Lower lobe of right lung (tissue), 2 donors: ENCODE measurements around the gene OR10J4. TPM values are rescaled to one million over a fixed set of nuclear protein-coding genes. Genes with fewer than 3 reads are reported as not detected.
"Not testable (repeated sequence)": the region's sequence is repeated elsewhere in the genome, so short reads cannot be mapped to it uniquely, and the experiment has no call there.

Experiments used
- ATAC-seq, 2 donors: fragments of 200-7000 bp; cut with Tn5 transposase; one replicate each; pipeline ENCODE4 v1.9.1; 2020 to 2022; ENCODE audit warnings: mild to moderate bottlenecking in 2 of 2, moderate library complexity in 2 of 2
- DNase-seq: peaks from one replicate; pipeline ENCODE4 v3.0.0-alpha.2; 2020
- H3K27ac ChIP-seq: fragments of 200-600 bp; one replicate; pipeline ENCODE4 v1.8.0; 2022
- H3K27me3 ChIP-seq: fragments of 200-600 bp; one replicate; pipeline ENCODE4 v1.8.0; 2022; ENCODE audit warnings: low read depth
- H3K36me3 ChIP-seq: fragments of 200-600 bp; one replicate; pipeline ENCODE4 v1.8.0; 2022; ENCODE audit warnings: mild to moderate bottlenecking
- H3K4me1 ChIP-seq: fragments of 200-600 bp; one replicate; pipeline ENCODE4 v1.8.0; 2022
- H3K4me3 ChIP-seq: fragments of 200-600 bp; one replicate; pipeline ENCODE4 v1.8.0; 2022; ENCODE audit warnings: mild to moderate bottlenecking
- H3K9me3 ChIP-seq: fragments of 200-600 bp; one replicate; pipeline ENCODE4 v1.8.0; 2022
- intact Hi-C: fragments of 100-400 bp; cut with DNase I; formaldehyde crosslinking; loops from one replicate; pipeline ENCODE4 v1.11.0; 2022
- total RNA-seq: library from RNA; stranded (reverse); fragmentation: NEBNext Ultra II Directional; extraction: Animal tissue kit (Norgen Biotek cat#: 25700); gene quantifications from one replicate; pipeline ENCODE4 v1.2.1, GENCODE V29; 2021
- TF ChIP-seq, protein P1 (sequence below): fragments of 200-600 bp; IDR thresholded peaks from one replicate; pipeline ENCODE4 v1.8.0; 2022; ENCODE audit warnings: antibody characterized with exemption, mild to moderate bottlenecking
- donor health status: DM: no; HTN: yes; CAD: no; lungs with severe emphysema.

OR10J4 gene
- total RNA-seq, 1 donor from 2014 or later = not detected

DNA sequence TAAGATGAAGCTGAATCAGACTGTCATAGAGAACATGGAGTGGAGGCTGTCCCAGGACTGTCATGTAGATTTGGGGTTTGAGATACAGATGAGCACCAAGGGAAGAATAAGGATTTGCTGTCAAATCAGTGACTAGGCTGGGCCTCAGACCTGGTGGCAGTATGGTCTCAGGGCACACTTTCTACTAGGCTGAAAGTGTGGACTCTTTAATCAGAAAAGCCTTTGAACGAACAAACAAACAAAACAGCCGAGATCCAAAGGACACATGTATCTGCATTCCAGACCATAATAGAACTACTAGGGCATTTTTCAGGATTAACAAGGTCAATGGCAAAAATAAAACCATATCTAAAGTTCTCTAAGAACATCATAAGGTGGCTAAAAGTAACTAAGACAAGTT is 10.4 kb downstream of the OR10J4 start:
- no peaks in the 10 kb centered on the region for H3K36me3 ChIP-seq
- TF ChIP-seq, protein P1, sequence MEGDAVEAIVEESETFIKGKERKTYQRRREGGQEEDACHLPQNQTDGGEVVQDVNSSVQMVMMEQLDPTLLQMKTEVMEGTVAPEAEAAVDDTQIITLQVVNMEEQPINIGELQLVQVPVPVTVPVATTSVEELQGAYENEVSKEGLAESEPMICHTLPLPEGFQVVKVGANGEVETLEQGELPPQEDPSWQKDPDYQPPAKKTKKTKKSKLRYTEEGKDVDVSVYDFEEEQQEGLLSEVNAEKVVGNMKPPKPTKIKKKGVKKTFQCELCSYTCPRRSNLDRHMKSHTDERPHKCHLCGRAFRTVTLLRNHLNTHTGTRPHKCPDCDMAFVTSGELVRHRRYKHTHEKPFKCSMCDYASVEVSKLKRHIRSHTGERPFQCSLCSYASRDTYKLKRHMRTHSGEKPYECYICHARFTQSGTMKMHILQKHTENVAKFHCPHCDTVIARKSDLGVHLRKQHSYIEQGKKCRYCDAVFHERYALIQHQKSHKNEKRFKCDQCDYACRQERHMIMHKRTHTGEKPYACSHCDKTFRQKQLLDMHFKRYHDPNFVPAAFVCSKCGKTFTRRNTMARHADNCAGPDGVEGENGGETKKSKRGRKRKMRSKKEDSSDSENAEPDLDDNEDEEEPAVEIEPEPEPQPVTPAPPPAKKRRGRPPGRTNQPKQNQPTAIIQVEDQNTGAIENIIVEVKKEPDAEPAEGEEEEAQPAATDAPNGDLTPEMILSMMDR = no peak
- no peaks in the 10 kb centered on the region for H3K9me3 ChIP-seq
- H3K27me3 ChIP-seq = no peaks in the 10 kb centered on the region
- no peak overlapping the region for H3K27ac ChIP-seq
- intact Hi-C loops = no loop called here
- H3K4me1 ChIP-seq = no peaks in the 10 kb centered on the region
- H3K4me3 ChIP-seq = no peak overlapping the region
- no peak for ATAC-seq
- no peak for DNase-seq

DNA sequence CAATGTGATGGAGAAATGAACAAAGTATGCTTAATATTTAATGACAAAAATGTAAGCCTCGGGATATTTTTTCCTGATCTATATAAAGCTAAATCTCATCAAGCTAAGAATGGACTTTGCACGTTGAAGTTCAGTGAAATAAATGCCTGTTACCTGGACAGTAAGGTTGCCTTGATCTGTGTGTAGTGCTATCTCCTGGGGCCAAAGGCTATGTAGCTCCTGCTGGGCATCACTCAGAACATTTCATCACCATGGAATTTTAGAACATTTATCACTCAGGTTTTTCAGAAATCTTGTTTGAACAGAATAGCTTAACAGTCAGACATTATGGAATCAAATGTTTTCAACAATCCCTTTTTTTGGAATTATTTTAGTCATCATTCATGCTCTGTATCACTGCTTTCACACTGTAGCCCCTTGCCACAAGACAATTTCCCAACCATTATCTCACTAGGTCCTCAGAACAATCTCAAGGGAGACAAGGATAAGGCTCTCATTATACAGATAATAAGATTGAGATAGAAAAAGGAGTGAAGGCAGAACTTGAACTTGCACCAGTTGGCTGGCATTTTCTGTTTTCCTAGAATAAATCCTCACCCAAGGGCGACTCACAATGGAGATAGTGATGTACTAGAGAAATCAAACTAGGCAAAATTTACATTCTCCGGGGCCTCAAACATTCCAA is 11.2 kb downstream of the OR10J4 start:
- H3K9me3 ChIP-seq = no peaks in the 10 kb centered on the region
- no peaks in the 10 kb centered on the region for H3K36me3 ChIP-seq
- DNase-seq (no peak), ATAC-seq (no peak)
- TF ChIP-seq, protein P1 = no peak
- H3K27ac ChIP-seq = no peak overlapping the region
- no peaks in the 10 kb centered on the region for H3K4me1 ChIP-seq
- intact Hi-C loops = no loop called here
- no peak overlapping the region for H3K4me3 ChIP-seq
- H3K27me3 ChIP-seq = no peaks in the 10 kb centered on the region

DNA sequence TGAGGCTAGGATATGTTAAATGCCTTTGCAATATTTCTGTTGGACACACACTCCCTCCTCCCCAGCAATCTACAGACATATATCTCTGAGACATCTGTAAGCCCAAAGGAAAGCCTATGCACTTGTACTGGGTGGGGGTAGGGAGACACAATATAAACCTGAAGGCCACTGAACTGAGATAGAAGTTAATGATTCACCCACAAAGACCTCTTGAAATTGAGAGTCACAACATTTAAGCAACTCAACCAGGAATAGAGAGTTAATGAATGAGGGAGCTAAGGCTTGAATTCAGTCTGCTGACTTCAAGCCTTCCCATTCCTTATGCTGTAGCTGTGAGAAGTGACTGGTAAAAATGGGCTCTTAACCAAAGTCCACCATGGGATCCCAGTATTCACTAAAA is 12.5 kb downstream of the OR10J4 start:
- H3K4me3 ChIP-seq = no peak overlapping the region
- intact Hi-C loops = no loop called here
- H3K9me3 ChIP-seq = no peaks in the 10 kb centered on the region
- ATAC-seq (no peak), DNase-seq (no peak)
- H3K27ac ChIP-seq = no peak overlapping the region
- no peaks in the 10 kb centered on the region for H3K27me3 ChIP-seq
- H3K36me3 ChIP-seq = no peaks in the 10 kb centered on the region
- no peaks in the 10 kb centered on the region for H3K4me1 ChIP-seq
- TF ChIP-seq, protein P1 = no peak

DNA sequence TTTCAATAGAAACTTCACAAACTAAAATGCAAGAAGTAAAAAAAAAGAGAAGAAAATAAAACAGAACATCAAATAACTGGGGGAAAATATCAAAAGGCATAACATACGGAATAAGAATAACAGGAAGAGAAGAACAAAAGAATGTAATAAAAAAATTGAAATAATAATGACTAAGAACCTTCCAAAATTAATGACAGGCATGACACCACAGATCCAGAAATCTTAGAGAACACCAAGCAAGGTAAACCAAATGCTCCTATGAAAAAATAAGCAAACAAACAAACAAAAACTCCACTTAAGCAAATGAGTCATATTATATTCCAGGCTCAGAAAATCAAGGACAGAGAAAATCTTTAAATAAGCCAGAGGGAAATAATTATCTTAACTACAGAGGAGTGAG is 16.2 kb downstream of the OR10J4 start:
- TF ChIP-seq, protein P1 = no peak
- H3K27ac ChIP-seq = no peak overlapping the region
- ATAC-seq (no peak), DNase-seq (no peak)
- H3K4me3 ChIP-seq = no peak overlapping the region
- no peaks in the 10 kb centered on the region for H3K9me3 ChIP-seq
- H3K36me3 ChIP-seq = no peaks in the 10 kb centered on the region
- H3K4me1 ChIP-seq = no peaks in the 10 kb centered on the region
- intact Hi-C loops = no loop called here
- H3K27me3 ChIP-seq = no peaks in the 10 kb centered on the region

DNA sequence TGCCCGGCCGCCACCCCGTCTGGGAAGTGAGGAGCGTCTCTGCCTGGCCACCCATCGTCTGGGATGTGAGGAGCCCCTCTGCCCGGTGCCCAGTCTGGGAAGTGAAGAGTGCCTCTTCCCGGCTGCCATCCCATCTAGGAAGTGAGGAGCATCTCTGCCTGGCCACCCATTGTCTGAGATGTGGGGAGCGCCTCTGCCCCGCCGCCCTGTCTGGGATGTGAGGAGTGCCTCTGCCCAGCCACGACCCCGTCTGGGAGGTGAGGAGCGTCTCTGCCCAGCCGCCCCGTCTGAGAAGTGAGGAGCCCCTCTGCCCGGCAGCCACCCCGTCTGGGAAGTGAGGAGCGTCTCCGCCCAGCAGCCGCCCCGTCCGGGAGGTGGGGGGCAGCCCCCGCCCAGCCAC is 17.6 kb downstream of the OR10J4 start:
- H3K9me3 ChIP-seq, H3K4me1 ChIP-seq, H3K27ac ChIP-seq, H3K27me3 ChIP-seq, H3K4me3 ChIP-seq, intact Hi-C loops, H3K36me3 ChIP-seq, ATAC-seq, DNase-seq: not testable (repeated sequence)

DNA sequence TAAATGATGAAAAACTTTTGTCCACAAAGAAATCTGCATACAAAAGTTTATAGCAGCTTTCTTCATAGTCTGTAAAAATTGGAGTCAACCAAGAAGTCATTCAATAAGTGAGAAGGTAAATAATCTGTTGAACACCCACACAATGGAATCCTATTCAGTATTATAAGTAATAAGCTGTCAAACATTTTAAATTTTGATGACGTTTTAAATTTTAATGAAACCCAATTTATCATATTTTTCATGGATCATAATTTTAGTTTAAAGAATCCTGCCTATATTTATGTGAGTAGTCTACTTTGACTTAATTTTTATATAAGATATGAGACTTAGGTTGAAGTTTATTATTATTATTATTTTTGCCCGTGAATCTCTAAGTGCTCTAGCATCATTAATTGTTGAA is 27.5 kb downstream of the OR10J4 start:
- ATAC-seq (no peak), DNase-seq (no peak)
- intact Hi-C loops = no loop called here
- Histone ChIP-seq H3K4me3 (no peak overlapping the region), H3K36me3 (no peaks in the 10 kb centered on the region), H3K4me1 (no peaks in the 10 kb centered on the region), H3K27ac (no peak overlapping the region), H3K9me3 (no peaks in the 10 kb centered on the region), H3K27me3 (no peaks in the 10 kb centered on the region)
- TF ChIP-seq, protein P1 = no peak
